GM12872 (cell line): ENCODE data around the gene NUDT21.

ENCODE experiments used
- CTCF ChIP-seq: IDR thresholded peaks from 3 replicates; pipeline ENCODE4 v1.5.1; 2011; ENCODE audit warnings: low read depth, mild to moderate bottlenecking, low read length, moderate library complexity; ENCODE audit not compliant: insufficient read depth

NUDT21 gene

GRCh38 chr16:56400458-56400857 is 50.7 kb downstream of the NUDT21 start:
- no peak for TF ChIP-seq CTCF

GRCh38 chr16:56399486-56399885 is 51.6 kb downstream of the NUDT21 start:
- no peak for TF ChIP-seq CTCF

- no peak for TF ChIP-seq CTCF
These were observed 52.1 kb downstream of the NUDT21 start for GRCh38 chr16:56399047-56399446.

- no peak for TF ChIP-seq CTCF
These were observed 61.6 kb downstream of the NUDT21 start for GRCh38 chr16:56389554-56389953.

- TF ChIP-seq CTCF: no peak
These were observed 62.9 kb downstream of the NUDT21 start for GRCh38 chr16:56388209-56388608.

GRCh38 chr16:56387396-56387795 is 63.7 kb downstream of the NUDT21 start:
- no peak for TF ChIP-seq CTCF

GRCh38 chr16:56384074-56384721 is 66.9 kb downstream of the NUDT21 start:
- no peak for TF ChIP-seq CTCF
